OCI-LY7 (cell line): Measurements from ENCODE around the gene FAM83B. TPM values are rescaled to one million over a fixed set of nuclear protein-coding genes. Genes with fewer than 3 reads are reported as not detected.

Experiments
- BruUV-seq: library from RNA; stranded (reverse); fragments of 400-500 nt; replicated peaks from 2 replicates; lab custom pipeline; 2021; lab: Mats Ljungman, UMichigan
- CTCF ChIA-PET: fragments of 300-600 bp; sonication (Branson Sonifier 250); formaldehyde crosslinking; loops from one replicate; lab custom pipeline; 2022; ENCODE audit warnings: antibody characterized with exemption; ENCODE audit not compliant: unreplicated experiment; lab: Charles Lee
- POLR2A ChIA-PET: fragments of 300-600 bp; sonication (Branson Sonifier 250); formaldehyde crosslinking; loops from one replicate; lab custom pipeline; 2022; ENCODE audit warnings: antibody characterized with exemption; lab: Charles Lee
- DNase-seq: peaks from one replicate; pipeline ENCODE4 v3.0.0-alpha.2; 2015; ENCODE audit warnings: low spot score
- H2AFZ ChIP-seq: fragments of 200-600 bp; sonication (generic), shearing (Covaris generic); 2 replicates; pipeline ENCODE4 v1.6.1; 2014; ENCODE audit warnings: mild to moderate bottlenecking, antibody characterized with exemption, low read length, moderate library complexity
- H3K27ac ChIP-seq: fragments of 200-600 bp; sonication (generic); 2 replicates; pipeline ENCODE4 v1.5.1; 2014; ENCODE audit warnings: mixed run types, low read depth, mild to moderate bottlenecking, moderate library complexity, low read length, inconsistent platforms; ENCODE audit not compliant: poor library complexity, severe bottlenecking
- H3K36me3 ChIP-seq: fragments of 200-600 bp; sonication (generic); 2 replicates; pipeline ENCODE4 v1.6.1; 2014; ENCODE audit warnings: mild to moderate bottlenecking, antibody characterized with exemption, low read length, moderate library complexity, mixed read lengths; ENCODE audit not compliant: insufficient read depth
- H3K4me1 ChIP-seq: fragments of 200-600 bp; sonication (generic); 2 replicates; pipeline ENCODE4 v1.5.1; 2014; ENCODE audit warnings: mild to moderate bottlenecking, low read length; ENCODE audit not compliant: insufficient read depth, poor library complexity, severe bottlenecking
- H3K4me2 ChIP-seq: fragments of 200-600 bp; sonication (generic); 2 replicates; pipeline ENCODE4 v1.6.1; 2014; ENCODE audit warnings: mild to moderate bottlenecking, low read length
- H3K4me3 ChIP-seq: fragments of 200-600 bp; sonication (generic); 2 replicates; pipeline ENCODE4 v1.5.1; 2014; ENCODE audit warnings: mild to moderate bottlenecking, low read depth, low read length; ENCODE audit not compliant: poor library complexity, severe bottlenecking
- H3K79me2 ChIP-seq: fragments of 200-600 bp; sonication (generic); 2 replicates; pipeline ENCODE4 v1.6.1; 2016; ENCODE audit warnings: low read depth, mild to moderate bottlenecking, low read length, moderate library complexity, mixed read lengths; ENCODE audit not compliant: insufficient read depth
- H3K9me2 ChIP-seq: fragments of 200-600 bp; sonication (generic); 2 replicates; pipeline ENCODE4 v1.6.1; 2016; ENCODE audit warnings: mild to moderate bottlenecking, low read length, mixed read lengths; ENCODE audit not compliant: insufficient read depth
- H3K9me3 ChIP-seq: fragments of 200-600 bp; sonication (generic); 2 replicates; pipeline ENCODE4 v1.6.1; 2014; ENCODE audit warnings: mild to moderate bottlenecking, mixed run types, low read length, mixed read lengths
- H4K20me1 ChIP-seq: fragments of 200-600 bp; sonication (generic); 2 replicates; pipeline ENCODE4 v1.6.1; 2014; ENCODE audit warnings: mild to moderate bottlenecking, antibody characterized with exemption, low read length, moderate library complexity, mixed read lengths; ENCODE audit not compliant: insufficient read depth
- CTCF ChIP-seq: fragments of 200-600 bp; sonication (generic); conservative IDR thresholded peaks from 2 replicates; pipeline ENCODE4 v1.5.1; 2014; ENCODE audit warnings: mild to moderate bottlenecking, antibody characterized with exemption, low read length, moderate library complexity, mixed read lengths
- EZH2phosphoT487 ChIP-seq: fragments of 200-600 bp; sonication (generic); IDR thresholded peaks from 2 replicates; pipeline ENCODE4 v1.6.1; 2018; ENCODE audit warnings: low read depth, borderline replicate concordance, mild to moderate bottlenecking, mixed run types, antibody characterized with exemption, low read length, moderate library complexity, mixed read lengths
- intact Hi-C: fragments of 100-400 bp; cut with micrococcal nuclease; formaldehyde crosslinking; loops from one replicate; pipeline ENCODE4 v1.10.0; 2022; ENCODE audit not compliant: unreplicated experiment
- total RNA-seq, 2 experiments: library from RNA; depleted of rRNA in 1 of 2; stranded (reverse); fragments of >200 nt in 1 of 2; shearing (Covaris generic) in 1 of 2; gene quantifications; 2 replicates each; pipeline ENCODE4 v1.2.3, GENCODE V29; 2014 to 2022

FAM83B gene
- total RNA-seq, 2 experiments from 2014 or later = not detected

- no peak overlapping the region for H3K27ac ChIP-seq
- CTCF ChIA-PET = no interaction called here
- H3K9me3 ChIP-seq = no peaks in the 10 kb centered on the region
- no peak for DNase-seq
- intact Hi-C loops = no loop called here
- no peaks in the 10 kb centered on the region for H3K9me2 ChIP-seq
- no peak for TF ChIP-seq CTCF
- no peak for TF ChIP-seq EZH2phosphoT487
- POLR2A ChIA-PET = interaction anchor here (2.0 kb wide), 1 partner anchor 24 kb away, joined by 4 read pairs; no protein-coding TSS in a partner anchor
- H3K4me2 ChIP-seq = no peak overlapping the region
- no peaks in the 10 kb centered on the region for H3K36me3 ChIP-seq
- no peak overlapping the region for H3K4me3 ChIP-seq
- H3K4me1 ChIP-seq = no peaks in the 10 kb centered on the region
- H4K20me1 ChIP-seq = no peaks in the 10 kb centered on the region
- no peak overlapping the region for H2AFZ ChIP-seq
- H3K79me2 ChIP-seq = no peaks in the 10 kb centered on the region
- BruUV-seq = no TSS peak
Observed at GRCh38 chr6:54874349-54875048, 27.9 kb downstream of the FAM83B start.

GRCh38 chr6:54875539-54875938 lies 29.0 kb downstream of the FAM83B start:
- no TSS peak for BruUV-seq
- Histone ChIP-seq H4K20me1 (no peaks in the 10 kb centered on the region), H3K9me3 (no peaks in the 10 kb centered on the region), H3K4me3 (no peak overlapping the region), H3K4me2 (no peak overlapping the region), H3K9me2 (no peaks in the 10 kb centered on the region), H3K79me2 (no peaks in the 10 kb centered on the region), H3K36me3 (no peaks in the 10 kb centered on the region), H3K4me1 (no peaks in the 10 kb centered on the region), H2AFZ (no peak overlapping the region), H3K27ac (no peak overlapping the region)
- intact Hi-C loops = no loop called here
- no peak for TF ChIP-seq EZH2phosphoT487
- no peak for TF ChIP-seq CTCF
- ChIA-PET CTCF (no interaction called here), POLR2A (no interaction called here)
- no peak for DNase-seq

- ChIA-PET CTCF (no interaction called here), POLR2A (no interaction called here)
- no TSS peak for BruUV-seq
- no peak overlapping the region for H3K4me2 ChIP-seq
- H3K9me3 ChIP-seq = no peaks in the 10 kb centered on the region
- H4K20me1 ChIP-seq = no peaks in the 10 kb centered on the region
- intact Hi-C loops = no loop called here
- H3K4me3 ChIP-seq = no peak overlapping the region
- no peak for TF ChIP-seq CTCF
- TF ChIP-seq EZH2phosphoT487 = no peak
- no peak overlapping the region for H3K27ac ChIP-seq
- H3K9me2 ChIP-seq = no peaks in the 10 kb centered on the region
- H3K79me2 ChIP-seq = no peaks in the 10 kb centered on the region
- H3K4me1 ChIP-seq = no peaks in the 10 kb centered on the region
- H2AFZ ChIP-seq = no peak overlapping the region
- no peaks in the 10 kb centered on the region for H3K36me3 ChIP-seq
- DNase-seq = no peak
Observed at GRCh38 chr6:54876365-54876764, 29.8 kb downstream of the FAM83B start.
